ENCODE results near the gene SLC24A5.

DNA sequence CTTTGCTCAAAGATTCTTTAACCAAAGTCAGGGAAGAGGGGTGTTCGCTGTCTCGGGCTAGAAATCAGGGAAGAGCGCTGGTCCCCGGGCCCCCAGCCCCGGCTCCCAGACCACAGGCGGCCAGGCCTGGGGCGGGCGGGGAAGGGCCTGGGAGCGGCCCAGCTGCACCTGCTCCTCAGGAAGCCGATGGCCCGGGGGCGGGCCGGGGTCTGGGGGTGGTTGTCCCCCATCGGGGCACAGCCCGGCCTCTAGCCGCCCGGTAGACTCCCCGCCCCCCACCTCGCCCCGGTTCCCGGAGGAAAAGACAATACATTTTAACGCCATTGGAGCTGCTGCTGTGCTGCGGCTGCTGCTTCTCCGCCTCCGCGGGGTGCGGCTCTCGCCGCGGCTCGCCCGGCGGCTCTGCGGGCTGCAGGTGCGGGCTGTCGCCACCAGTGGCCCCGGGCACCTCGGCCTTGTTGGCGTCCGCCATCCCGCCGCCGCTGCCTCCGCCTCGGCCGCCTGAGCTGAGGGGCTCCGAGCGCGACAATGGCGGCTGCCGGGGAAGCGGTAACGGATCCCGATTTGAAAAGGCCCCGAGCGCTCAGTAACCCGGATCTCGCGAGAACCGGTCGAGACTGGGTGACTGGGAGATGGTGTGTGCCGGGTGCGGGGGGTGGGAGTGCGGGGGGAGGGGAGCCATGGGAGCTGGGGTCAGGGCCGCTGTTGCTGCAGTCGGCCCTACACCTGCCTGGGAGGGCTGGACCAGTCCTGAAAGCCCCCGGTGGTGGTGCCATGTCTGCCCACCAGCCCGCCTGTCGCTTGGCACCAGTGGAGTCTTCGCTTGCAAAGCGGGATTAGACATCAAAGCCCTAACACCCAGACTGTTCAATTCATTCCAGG is 57.2 kb downstream of the SLC24A5 start, which contains the start of gene MYEF2:
- no peak for TF ChIP-seq EZH2 (IDR thresholded peaks at IDR 0.05; ENCODE audit: borderline replicate concordance, insufficient read depth, low read depth, low read length, poor library complexity, severe bottlenecking)
- TF ChIP-seq, protein P1, sequence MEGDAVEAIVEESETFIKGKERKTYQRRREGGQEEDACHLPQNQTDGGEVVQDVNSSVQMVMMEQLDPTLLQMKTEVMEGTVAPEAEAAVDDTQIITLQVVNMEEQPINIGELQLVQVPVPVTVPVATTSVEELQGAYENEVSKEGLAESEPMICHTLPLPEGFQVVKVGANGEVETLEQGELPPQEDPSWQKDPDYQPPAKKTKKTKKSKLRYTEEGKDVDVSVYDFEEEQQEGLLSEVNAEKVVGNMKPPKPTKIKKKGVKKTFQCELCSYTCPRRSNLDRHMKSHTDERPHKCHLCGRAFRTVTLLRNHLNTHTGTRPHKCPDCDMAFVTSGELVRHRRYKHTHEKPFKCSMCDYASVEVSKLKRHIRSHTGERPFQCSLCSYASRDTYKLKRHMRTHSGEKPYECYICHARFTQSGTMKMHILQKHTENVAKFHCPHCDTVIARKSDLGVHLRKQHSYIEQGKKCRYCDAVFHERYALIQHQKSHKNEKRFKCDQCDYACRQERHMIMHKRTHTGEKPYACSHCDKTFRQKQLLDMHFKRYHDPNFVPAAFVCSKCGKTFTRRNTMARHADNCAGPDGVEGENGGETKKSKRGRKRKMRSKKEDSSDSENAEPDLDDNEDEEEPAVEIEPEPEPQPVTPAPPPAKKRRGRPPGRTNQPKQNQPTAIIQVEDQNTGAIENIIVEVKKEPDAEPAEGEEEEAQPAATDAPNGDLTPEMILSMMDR (IDR thresholded peaks at IDR 0.05): peak; percentile 35

Measured in B cell (primary cell).